Esophagus squamous epithelium (tissue), 5 donors: ENCODE measurements around the gene RAB5B. TPM values are rescaled to one million over a fixed set of nuclear protein-coding genes. Genes with fewer than 3 reads are reported as not detected.
"Not testable (repeated sequence)": the region's sequence is repeated elsewhere in the genome, so short reads cannot be mapped to it uniquely, and the experiment has no call there.

ENCODE experiments used
- DNase-seq: peaks from one replicate; lab custom pipeline; 2025; lab: John Stamatoyannopoulos, UW
- H3K27ac ChIP-seq, 4 donors: fragments of 200-600 bp; sonication (generic); one replicate each; pipeline ENCODE4 v1.5.1; 2016 to 2019; ENCODE audit warnings: mild to moderate bottlenecking in 1 of 4
- H3K27me3 ChIP-seq, 4 donors: fragments of 200-600 bp; sonication (generic); 1 replicate in 3 of 4; 2 replicates in 1 of 4; pipeline versions ENCODE4 v1.5.1 to v1.6.0; 2017 to 2021; ENCODE audit warnings: antibody characterized with exemption in 1 of 4
- H3K36me3 ChIP-seq, 3 donors: fragments of 200-600 bp; sonication (generic); one replicate each; pipeline ENCODE4 v1.5.1; 2016 to 2019
- H3K4me1 ChIP-seq, 3 donors: fragments of 200-600 bp; sonication (generic); one replicate each; pipeline ENCODE4 v1.5.1; 2017 to 2019
- H3K4me3 ChIP-seq, 4 donors: fragments of 200-600 bp; sonication (generic); 1 replicate in 3 of 4; 2 replicates in 1 of 4; pipeline ENCODE4 v1.5.1; 2016 to 2019; ENCODE audit warnings: mild to moderate bottlenecking in 2 of 4, moderate library complexity in 1 of 4
- H3K9me3 ChIP-seq, 3 donors: fragments of 200-600 bp; sonication (generic); one replicate each; pipeline ENCODE4 v1.5.1; 2016 to 2019
- CTCF ChIP-seq, 6 experiments: fragments of 450-650 bp in 4 of 6; fragments of 200-600 bp in 2 of 6; sonication (generic) in 2 of 6; IDR thresholded peaks; one replicate each; pipeline ENCODE4 v1.5.1; 2016 to 2019; ENCODE audit warnings: antibody characterized with exemption in 6 of 6, mild to moderate bottlenecking in 4 of 6, moderate library complexity in 4 of 6
- POLR2A ChIP-seq, 4 donors: fragments of 450-650 bp; IDR thresholded peaks; one replicate each; pipeline ENCODE4 v1.6.1; 2017; ENCODE audit warnings: antibody characterized with exemption in 4 of 4, mild to moderate bottlenecking in 4 of 4, moderate library complexity in 3 of 4
- WGBS, 2 donors: methylation state at CpG; one replicate each; pipeline ENCODE4 v1.1.5; 2018; 5-methylcytosine and 5-hydroxymethylcytosine counted together
- intact Hi-C: fragments of 100-400 bp; cut with DNase I; formaldehyde crosslinking; loops from one replicate; pipeline ENCODE4 v1.15.0; 2022
- total RNA-seq, 4 donors: library from RNA; depleted of rRNA; stranded (reverse); fragments of >200 nt; gene quantifications; one replicate each; pipeline ENCODE4 v1.1.0, GENCODE V29; 2016
- donor health status: DM: yes; HTN: yes; CAD: no.

RAB5B gene
- total RNA-seq, 4 donors from 2014 or later = 78.2 to 94.2 (median 86.4) TPM

- H3K4me3 ChIP-seq = peak overlapping the region; percentile 44 to 75 (median 60)
- H3K36me3 ChIP-seq = peaks cover 0 to 47% (median 0%) of the 10 kb centered on the region in 3 donors
- no peaks in the 10 kb centered on the region for H3K27me3 ChIP-seq
- no peak for DNase-seq
- WGBS, 2 donors = 0% methylated on average over 16 to 18 of the region's 18 CpGs
- TF ChIP-seq POLR2A (IDR thresholded peaks at IDR 0.05) = peak in 3 of 4 donors; percentile 22 to 83 (median 71)
- peak in 1 of 6 experiments; percentile 6 for TF ChIP-seq CTCF (IDR thresholded peaks at IDR 0.05)
- H3K27ac ChIP-seq = peak overlapping the region; percentile 91 to 97 (median 96)
- peaks cover 9 to 59% (median 40%) of the 10 kb centered on the region in 3 donors for H3K4me1 ChIP-seq
- intact Hi-C loops = no loop called here
- H3K9me3 ChIP-seq = no peaks in the 10 kb centered on the region
Observed at GRCh38 chr12:55972911-55973598, 823 bp upstream of the RAB5B start.

GRCh38 chr12:55974308-55974730 lies 441 bp downstream of the RAB5B start:
- Histone ChIP-seq H3K4me3 (peak overlapping the region; percentile 77 to 99 (median 94)), H3K27me3 (no peaks in the 10 kb centered on the region), H3K27ac (peak overlapping the region; percentile 96 to 99 (median 98)), H3K4me1 (peaks cover 9 to 66% (median 44%) of the 10 kb centered on the region in 3 donors), H3K9me3 (no peaks in the 10 kb centered on the region), H3K36me3 (peaks cover 0 to 43% (median 0%) of the 10 kb centered on the region in 3 donors)
- intact Hi-C loops = no loop called here
- DNase-seq = no peak
- TF ChIP-seq CTCF (IDR thresholded peaks at IDR 0.05) (no peak), POLR2A (IDR thresholded peaks at IDR 0.05) (no peak)
- WGBS, 2 donors = 1 to 2% methylated on average over 14 to 15 of the region's 15 CpGs

- TF ChIP-seq POLR2A (IDR thresholded peaks at IDR 0.05) (no peak), CTCF (IDR thresholded peaks at IDR 0.05) (no peak)
- Histone ChIP-seq H3K4me3 (no peak overlapping the region), H3K27me3 (no peaks in the 10 kb centered on the region), H3K4me1 (peaks cover 9 to 60% (median 41%) of the 10 kb centered on the region in 3 donors), H3K36me3 (peaks cover 0 to 58% (median 11%) of the 10 kb centered on the region in 3 donors), H3K9me3 (no peaks in the 10 kb centered on the region), H3K27ac (no peak overlapping the region)
- no peak for DNase-seq
- WGBS, 2 donors = 90 to 96% methylated on average over 7 of the region's 7 CpGs
- intact Hi-C loops = no loop called here
Observed at GRCh38 chr12:55978393-55978792, 4.5 kb downstream of the RAB5B start.

GRCh38 chr12:55979069-55979468 lies 5.2 kb downstream of the RAB5B start:
- Histone ChIP-seq H3K27ac (no peak overlapping the region), H3K27me3 (no peaks in the 10 kb centered on the region), H3K9me3 (no peaks in the 10 kb centered on the region), H3K4me3 (no peak overlapping the region), H3K4me1 (peaks cover 9 to 60% (median 41%) of the 10 kb centered on the region in 3 donors), H3K36me3 (peaks cover 5 to 64% (median 11%) of the 10 kb centered on the region in 3 donors)
- intact Hi-C loops = no loop called here
- 48 to 73% methylated on average over 3 of the region's 3 CpGs for WGBS, 2 donors
- no peak for DNase-seq
- TF ChIP-seq POLR2A (IDR thresholded peaks at IDR 0.05) (no peak), CTCF (IDR thresholded peaks at IDR 0.05) (no peak)

GRCh38 chr12:55981882-55982281 lies 8.0 kb downstream of the RAB5B start:
- peaks cover 11 to 79% (median 21%) of the 10 kb centered on the region in 3 donors for H3K36me3 ChIP-seq
- H3K4me3 ChIP-seq, H3K27me3 ChIP-seq, intact Hi-C loops, DNase-seq, H3K27ac ChIP-seq, H3K9me3 ChIP-seq: not testable (repeated sequence)
- H3K4me1 ChIP-seq = peaks cover 0 to 36% (median 25%) of the 10 kb centered on the region in 3 donors
- 43 to 49% methylated on average over 5 of the region's 5 CpGs for WGBS, 2 donors
